Stimulated activated CD8-positive, alpha-beta memory T cell treated with anti-CD3 and anti-CD28 coated beads, Interleukin-2, amount 100 ng/mL, for 48 hours (primary cell): ENCODE measurements around the gene AMH.
A peak's percentile ranks its signal among the peaks of the same experiment; 100 is the strongest.

Source experiments
- DNase-seq, 2 donors: peaks; one replicate each; pipeline ENCODE4 v3.0.0-alpha.2; 2020; ENCODE audit warnings: low read depth in 2 of 2

The AMH gene

GRCh38 chr19:2235381-2236063, 13.6 kb upstream of the AMH start:
- no peak for DNase-seq

DNA sequence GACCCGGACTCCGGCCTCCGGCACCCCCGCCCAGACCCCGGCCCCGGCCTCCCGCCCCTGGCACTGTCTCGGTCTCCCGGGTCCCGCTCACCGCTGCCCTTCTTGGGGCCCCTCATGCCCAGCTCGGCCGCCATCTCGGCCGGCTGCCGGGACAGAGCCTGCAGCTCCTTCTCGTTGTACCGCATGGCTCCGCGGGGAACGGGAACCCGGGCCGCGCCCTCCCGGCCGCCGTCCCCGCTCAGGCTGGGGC, 13.1 kb upstream of the AMH start:
- DNase-seq = no peak

GRCh38 chr19:2236314-2237050, 12.6 kb upstream of the AMH start, which contains the start of the genes PLEKHJ1 and SF3A2:
PLEKHJ1 (minus strand) TSS chr19:2236329; CDS start chr19:2236248, 81 bp downstream.
SF3A2 (plus strand) TSS chr19:2236824; CDS start chr19:2243419, 6,595 bp downstream.
- DNase-seq = peak; percentile 96 to 98

- DNase-seq = no peak
Measured at GRCh38 chr19:2237051-2237868, 11.9 kb upstream of the AMH start.

- DNase-seq = no peak
Measured at GRCh38 chr19:2237869-2238153, 11.3 kb upstream of the AMH start.

GRCh38 chr19:2239173-2239572, 9.9 kb upstream of the AMH start:
- no peak for DNase-seq

- DNase-seq = no peak
Measured at GRCh38 chr19:2239771-2240770, 9.1 kb upstream of the AMH start.

GRCh38 chr19:2240881-2241760, 8.0 kb upstream of the AMH start:
- DNase-seq = no peak

GRCh38 chr19:2242092-2242537, 7.0 kb upstream of the AMH start:
- DNase-seq = no peak

GRCh38 chr19:2242816-2243215, 6.3 kb upstream of the AMH start:
- DNase-seq = no peak

- DNase-seq = no peak
Measured at GRCh38 chr19:2243274-2244124, 5.6 kb upstream of the AMH start.

DNA sequence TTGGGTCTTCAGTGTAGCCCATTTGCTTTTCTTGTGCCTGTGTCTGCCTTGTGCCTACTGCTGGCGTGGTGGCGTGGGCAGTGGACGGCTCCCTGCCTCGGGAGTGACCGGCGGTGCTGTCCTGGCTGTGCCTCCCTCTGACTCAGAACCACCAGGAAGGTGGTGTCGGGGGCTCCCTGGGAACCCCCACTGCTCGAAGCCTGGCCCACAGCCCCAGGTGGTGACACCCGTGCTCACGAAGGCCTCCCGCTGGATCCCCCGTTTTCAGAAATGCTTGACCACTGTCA, 5.1 kb upstream of the AMH start:
- DNase-seq = no peak

DNA sequence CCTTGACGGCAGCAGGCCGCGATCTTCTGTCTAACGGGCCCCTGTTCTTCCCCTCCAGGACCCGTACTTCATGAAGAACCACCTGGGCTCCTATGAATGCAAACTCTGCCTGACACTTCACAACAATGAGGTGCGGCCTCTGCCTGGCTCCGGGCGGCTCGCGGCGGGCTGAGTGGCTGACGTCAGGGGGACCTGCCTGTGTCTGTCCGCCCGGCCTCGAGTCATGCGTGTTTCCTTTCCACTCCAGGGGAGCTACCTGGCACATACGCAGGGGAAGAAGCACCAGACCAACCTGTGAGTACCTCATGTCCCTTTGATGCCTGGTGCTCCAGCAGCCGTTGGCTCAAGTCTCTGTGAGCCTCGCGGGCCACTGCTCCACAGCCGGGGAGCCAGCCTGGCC, 4.6 kb upstream of the AMH start:
- no peak for DNase-seq

DNA sequence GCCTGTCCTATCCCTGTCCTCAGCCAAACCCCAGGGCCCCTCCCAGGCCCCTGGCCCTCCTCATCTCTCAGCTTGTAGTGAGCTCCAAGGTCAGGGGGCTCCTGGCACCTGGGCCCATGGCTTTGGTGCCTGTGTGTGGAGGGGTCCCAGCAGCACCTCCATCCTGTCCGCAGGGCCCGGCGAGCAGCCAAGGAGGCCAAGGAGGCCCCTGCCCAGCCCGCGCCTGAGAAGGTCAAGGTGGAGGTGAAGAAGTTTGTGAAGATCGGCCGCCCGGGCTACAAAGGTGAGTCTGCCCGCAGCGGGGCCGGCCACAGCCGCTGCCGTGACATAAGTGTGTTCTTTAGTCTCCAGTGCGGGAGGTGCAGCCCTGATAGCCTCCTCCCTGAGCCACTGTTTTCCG, 3.9 kb upstream of the AMH start:
- no peak for DNase-seq

DNA sequence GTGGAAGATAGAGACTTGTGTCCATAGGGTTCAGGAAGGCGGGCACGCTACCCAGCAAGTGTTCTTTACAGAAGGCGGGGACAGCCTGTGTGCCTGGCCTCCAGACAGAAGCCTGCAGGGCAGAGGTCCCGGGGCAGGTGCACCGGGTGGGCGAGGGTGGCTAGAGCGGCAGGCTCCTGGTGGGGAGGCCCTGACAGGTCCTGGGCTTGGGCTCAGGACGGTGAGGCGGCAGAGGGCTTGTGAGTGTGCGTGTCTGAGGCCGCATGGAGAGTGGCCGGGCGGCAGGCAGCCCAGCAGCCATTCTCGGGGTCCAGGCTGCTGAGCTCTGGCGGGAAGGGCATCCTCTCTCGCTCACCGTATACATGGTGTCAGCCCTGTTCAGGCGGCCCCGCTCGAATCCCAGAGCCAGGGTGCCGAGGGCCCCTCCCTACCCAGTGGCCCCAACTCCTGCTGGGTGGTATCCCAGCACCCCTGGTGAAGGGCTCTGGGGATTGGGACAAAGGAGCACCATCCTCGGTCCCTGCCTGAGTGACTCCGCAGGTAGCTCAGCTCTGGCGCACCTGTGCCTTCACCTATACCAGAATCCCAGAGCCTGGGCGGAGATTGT, 3.0 kb upstream of the AMH start:
- DNase-seq = no peak

DNA sequence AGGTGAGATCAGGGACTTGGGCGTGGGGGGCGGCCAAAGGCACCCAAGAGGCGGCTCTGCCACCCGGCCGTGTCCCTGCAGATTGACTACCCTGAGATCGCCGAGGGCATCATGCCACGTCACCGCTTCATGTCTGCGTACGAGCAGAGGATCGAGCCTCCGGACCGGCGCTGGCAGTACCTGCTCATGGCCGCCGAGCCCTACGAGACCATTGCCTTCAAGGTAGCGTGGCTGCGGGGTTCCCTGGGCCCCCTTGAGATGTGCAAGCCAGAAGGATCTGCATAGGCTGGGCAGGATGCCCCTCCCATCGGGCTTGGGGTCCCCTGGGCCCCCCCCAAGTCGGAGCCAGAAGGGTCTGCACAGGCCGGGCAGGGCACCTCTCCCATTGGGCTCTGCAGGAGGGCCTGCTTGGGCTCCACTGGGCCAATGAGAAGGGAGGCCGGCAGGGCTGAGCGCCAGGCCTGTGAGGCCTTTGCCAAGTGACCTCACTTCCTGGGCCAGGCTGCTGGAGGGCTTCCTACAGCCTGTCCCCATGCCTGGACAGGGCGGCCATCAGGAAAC, 2.2 kb upstream of the AMH start:
- DNase-seq = no peak

DNA sequence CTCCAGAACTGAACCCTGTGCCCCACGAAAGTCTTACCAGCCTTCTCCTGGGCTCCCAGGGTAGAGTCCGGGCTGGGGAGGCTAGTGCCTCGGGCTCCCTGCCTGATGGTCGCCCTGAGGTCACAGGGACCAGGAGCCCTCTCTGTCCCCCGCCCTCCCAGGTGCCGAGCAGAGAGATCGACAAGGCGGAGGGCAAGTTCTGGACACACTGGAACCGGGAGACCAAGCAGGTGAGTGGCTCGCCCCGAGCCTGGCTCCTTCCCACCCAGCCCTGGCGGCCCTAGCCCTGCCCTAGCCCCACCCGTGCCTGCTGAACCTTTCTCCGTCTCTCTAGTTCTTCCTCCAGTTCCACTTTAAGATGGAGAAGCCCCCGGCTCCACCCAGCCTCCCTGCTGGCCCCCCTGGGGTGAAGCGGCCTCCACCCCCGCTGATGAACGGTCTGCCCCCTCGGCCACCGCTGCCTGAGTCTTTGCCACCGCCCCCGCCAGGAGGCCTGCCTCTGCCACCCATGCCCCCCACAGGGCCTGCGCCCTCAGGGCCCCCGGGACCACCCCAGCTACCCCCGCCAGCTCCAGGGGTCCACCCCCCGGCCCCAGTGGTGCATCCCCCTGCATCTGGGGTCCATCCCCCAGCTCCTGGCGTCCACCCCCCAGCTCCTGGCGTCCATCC, 1.6 kb upstream of the AMH start:
- DNase-seq = no peak

DNA sequence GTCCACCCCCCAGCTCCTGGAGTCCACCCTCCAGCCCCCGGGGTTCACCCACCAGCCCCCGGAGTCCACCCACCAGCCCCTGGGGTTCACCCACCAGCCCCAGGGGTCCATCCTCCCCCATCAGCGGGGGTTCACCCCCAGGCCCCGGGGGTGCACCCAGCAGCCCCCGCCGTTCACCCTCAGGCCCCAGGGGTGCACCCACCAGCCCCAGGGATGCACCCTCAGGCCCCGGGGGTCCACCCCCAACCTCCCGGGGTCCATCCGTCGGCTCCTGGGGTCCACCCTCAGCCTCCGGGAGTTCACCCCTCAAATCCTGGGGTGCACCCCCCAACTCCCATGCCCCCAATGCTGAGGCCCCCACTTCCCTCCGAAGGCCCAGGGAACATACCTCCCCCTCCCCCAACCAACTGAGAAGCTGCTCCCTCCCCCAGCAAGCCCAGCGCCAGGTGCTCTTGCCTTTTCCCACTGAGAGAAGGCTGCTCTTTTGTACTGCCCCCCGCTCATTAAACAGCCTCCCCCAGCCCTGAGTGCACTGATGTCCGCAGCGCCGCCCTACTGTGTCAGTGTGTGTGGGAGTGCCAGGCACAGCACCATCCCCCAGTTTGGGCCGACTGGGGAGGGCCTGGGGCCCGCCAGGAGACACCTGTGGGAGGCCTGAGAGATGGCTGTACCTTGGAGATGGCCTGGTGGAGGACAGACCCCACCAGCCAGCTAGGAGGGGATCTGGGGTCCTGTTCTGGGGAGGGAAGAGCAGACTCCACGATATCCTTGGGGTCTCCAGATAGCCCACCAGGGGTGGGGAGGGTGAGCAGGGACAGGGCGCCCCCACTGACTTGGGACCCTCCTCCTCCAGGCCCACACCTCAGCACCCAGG, 750 bp upstream of the AMH start:
- DNase-seq = no peak
